SK-N-SH (cell line): ENCODE data around the gene LIN37. TPM values are rescaled to one million over a fixed set of nuclear protein-coding genes. Genes with fewer than 3 reads are reported as not detected.

Experiments
- CTCF ChIA-PET: fragments of 300-600, 350-600 bp; formaldehyde crosslinking; extraction: SDS; loops from one replicate; lab custom pipeline; 2021; lab: Yijun Ruan, JAX
- POLR2A ChIA-PET: fragments of 350-600 bp; sonication (Branson Sonifier 250); formaldehyde crosslinking; extraction: SDS; loops from one replicate; lab custom pipeline; 2020; ENCODE audit warnings: antibody characterized with exemption, inconsistent platforms; lab: Yijun Ruan, JAX
- DNase-seq: peaks from one replicate; pipeline ENCODE4 v3.0.0; 2012
- H2AFZ ChIP-seq: fragments of 200-600 bp; sonication (generic); 2 replicates; pipeline ENCODE4 v1.8.1; 2016; ENCODE audit warnings: antibody characterized with exemption, mild to moderate bottlenecking, low read depth
- H3F3A ChIP-seq: fragments of 200-600 bp; sonication (generic); replicated peaks from 2 replicates; pipeline ENCODE3; 2016; ENCODE audit warnings: antibody characterized with exemption, mild to moderate bottlenecking; ENCODE audit not compliant: insufficient read depth
- H3K27ac ChIP-seq, 2 experiments: fragments of 200-500 bp in 1 of 2; fragments of 200-600 bp in 1 of 2; sonication (Bioruptor generic) in 1 of 2; sonication (generic), shearing (Covaris generic) in 1 of 2; 2 replicates each; pipeline versions ENCODE4 v1.5.1 to v1.6.1; 2014 to 2016; ENCODE audit warnings: low read depth in 2 of 2, inconsistent platforms in 1 of 2, low read length in 1 of 2, mild to moderate bottlenecking in 1 of 2, mixed read lengths in 1 of 2
- H3K27me3 ChIP-seq: fragments of 200-600 bp; sonication (generic), shearing (Covaris generic); 2 replicates; pipeline ENCODE4 v1.6.1; 2016; ENCODE audit warnings: mixed run types; ENCODE audit not compliant: insufficient read depth
- H3K36me3 ChIP-seq, 2 experiments: fragments of 200-500 bp in 1 of 2; fragments of 200-600 bp in 1 of 2; sonication (Bioruptor generic) in 1 of 2; sonication (generic) in 1 of 2; replicated peaks in 1 of 2; 2 replicates each; pipeline versions ENCODE3 to v1.5.1; 2014 to 2016; ENCODE audit warnings: low read length in 1 of 2, mild to moderate bottlenecking in 1 of 2; ENCODE audit not compliant: insufficient read depth in 2 of 2, control insufficient read depth in 1 of 2
- H3K4me1 ChIP-seq, 2 experiments: fragments of 200-500 bp in 1 of 2; fragments of 200-600 bp in 1 of 2; sonication (Bioruptor generic) in 1 of 2; sonication (generic), shearing (Covaris generic) in 1 of 2; 2 replicates each; pipeline versions ENCODE4 v1.5.1 to v1.6.1; 2014 to 2016; ENCODE audit warnings: low read depth in 1 of 2, low read length in 1 of 2, mixed run types in 1 of 2; ENCODE audit not compliant: insufficient read depth in 2 of 2, control insufficient read depth in 1 of 2
- H3K4me2 ChIP-seq: fragments of 200-600 bp; sonication (generic), shearing (Covaris generic); 2 replicates; pipeline ENCODE4 v1.6.1; 2017; ENCODE audit warnings: mixed run types
- H3K4me3 ChIP-seq, 2 experiments: fragments of 200-500 bp in 1 of 2; fragments of 200-600 bp in 1 of 2; sonication (Bioruptor generic) in 1 of 2; sonication (generic), shearing (Covaris generic) in 1 of 2; 2 replicates each; pipeline versions ENCODE4 v1.5.1 to v1.8.1; 2014 to 2016; ENCODE audit warnings: low read depth in 2 of 2, inconsistent platforms in 1 of 2, low read length in 1 of 2, mild to moderate bottlenecking in 1 of 2, mixed read lengths in 1 of 2, moderate library complexity in 1 of 2
- H3K79me2 ChIP-seq: fragments of 200-600 bp; sonication (generic); 2 replicates; pipeline ENCODE4 v1.8.1; 2017; ENCODE audit warnings: mild to moderate bottlenecking; ENCODE audit not compliant: insufficient read depth
- H3K9ac ChIP-seq: fragments of 200-600 bp; sonication (generic); 2 replicates; pipeline ENCODE4 v1.6.1; 2017; ENCODE audit warnings: mixed run types
- H3K9me2 ChIP-seq: fragments of 200-600 bp; sonication (generic); 2 replicates; pipeline ENCODE4 v1.6.1; 2017; ENCODE audit warnings: mixed run types
- H3K9me3 ChIP-seq: fragments of 200-600 bp; sonication (generic); 2 replicates; pipeline ENCODE4 v1.6.1; 2017; ENCODE audit warnings: mixed run types, mild to moderate bottlenecking, moderate library complexity
- H4K20me1 ChIP-seq: fragments of 200-600 bp; sonication (generic); 2 replicates; pipeline ENCODE4 v1.6.1; 2017; ENCODE audit warnings: mild to moderate bottlenecking, mixed run types; ENCODE audit not compliant: insufficient read depth
- EP300 ChIP-seq, 2 experiments: IDR thresholded peaks; 2 replicates each; pipeline versions ENCODE4 v1.4.0 to v1.6.1; 2012; ENCODE audit warnings: borderline replicate concordance in 1 of 2, low read depth in 1 of 2, low read length in 1 of 2
- FOXJ3 ChIP-seq: sonication (generic); formaldehyde crosslinking; IDR thresholded peaks from 2 replicates; pipeline ENCODE4 v1.5.1; 2020; ENCODE audit warnings: mild to moderate bottlenecking, missing genetic modification reagents
- MXI1 ChIP-seq: IDR thresholded peaks from 2 replicates; pipeline ENCODE4 v1.6.1; 2012; ENCODE audit warnings: mild to moderate bottlenecking, low read depth, low read length, improper control_type of control experiment
- POLR2AphosphoS5 ChIP-seq: IDR thresholded peaks from 2 replicates; pipeline ENCODE4 v1.6.1; 2012; ENCODE audit warnings: low read depth, low read length
- RAD21 ChIP-seq: IDR thresholded peaks from 2 replicates; pipeline ENCODE4 v1.6.1; 2012; ENCODE audit warnings: mild to moderate bottlenecking, low read length
- RXRA ChIP-seq: IDR thresholded peaks from 2 replicates; pipeline ENCODE4 v1.4.0; 2012; ENCODE audit warnings: low read depth, mild to moderate bottlenecking, borderline replicate concordance
- SIN3A ChIP-seq: IDR thresholded peaks from 2 replicates; pipeline ENCODE4 v1.6.1; 2012; ENCODE audit warnings: low read depth, mild to moderate bottlenecking, low read length, moderate library complexity, borderline replicate concordance
- TAF1 ChIP-seq: IDR thresholded peaks from 2 replicates; pipeline ENCODE4 v1.6.1; 2012; ENCODE audit warnings: low read depth, mild to moderate bottlenecking, low read length, moderate library complexity, borderline replicate concordance
- TEAD4 ChIP-seq: IDR thresholded peaks from 2 replicates; pipeline ENCODE4 v1.4.0; 2012; ENCODE audit warnings: mild to moderate bottlenecking, borderline replicate concordance; ENCODE audit not compliant: insufficient read depth
- YY1 ChIP-seq: IDR thresholded peaks from 2 replicates; pipeline ENCODE4 v1.4.0; 2012; ENCODE audit warnings: low read depth, mild to moderate bottlenecking
- WGBS: methylation state at CpG from one replicate; pipeline ENCODE4 v1.1.6; 2017; ENCODE audit warnings: low lambda C conversion rate; 5-methylcytosine and 5-hydroxymethylcytosine counted together
- polyA plus RNA-seq, 3 experiments: library from polyadenylated mRNA; depleted of rRNA; stranded (reverse); fragments of >200 nt; gene quantifications; 2 replicates each; pipeline ENCODE4 v1.2.3, GENCODE V29; 2012
- TF ChIP-seq, protein P1 (sequence below): fragments of 150-350 bp; IDR thresholded peaks from 2 replicates; pipeline ENCODE4 v1.6.1; 2017; ENCODE audit warnings: antibody characterized with exemption, low read length, low read depth, borderline replicate concordance
- TF ChIP-seq, protein P2 (sequence below): IDR thresholded peaks from 2 replicates; pipeline ENCODE4 v1.4.0; 2012; ENCODE audit warnings: low read depth, borderline replicate concordance
- TF ChIP-seq, protein P3 (sequence below): fragments of 150-350 bp; IDR thresholded peaks from 2 replicates; pipeline ENCODE4 v1.6.1; 2016; ENCODE audit warnings: mild to moderate bottlenecking, low read depth, low read length

Gene LIN37
- polyA plus RNA-seq, 1 of the 3 experiments (the other 2 are of a cell fraction), result 21.1 TPM

DNA sequence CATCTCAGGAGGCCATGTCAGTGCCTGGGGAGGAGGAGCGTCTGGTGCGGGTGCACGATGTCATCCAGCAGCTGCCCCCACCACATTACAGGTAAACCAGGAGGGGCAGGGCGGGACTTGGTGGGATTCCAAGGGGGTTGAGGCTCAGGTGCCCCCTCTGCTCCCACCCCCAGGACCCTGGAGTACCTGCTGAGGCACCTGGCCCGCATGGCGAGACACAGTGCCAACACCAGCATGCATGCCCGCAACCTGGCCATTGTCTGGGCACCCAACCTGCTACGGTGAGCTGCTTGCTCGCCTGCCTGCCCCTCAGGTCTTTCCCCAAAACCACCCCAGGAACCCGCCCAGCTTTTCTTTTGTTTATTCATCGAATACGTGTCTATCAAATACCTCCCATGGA is 34.2 kb downstream of the LIN37 start:
- no peaks in the 10 kb centered on the region for H3F3A ChIP-seq
- H3K4me1 ChIP-seq, result no peaks in the 10 kb centered on the region
- H3K9me2 ChIP-seq, result no peaks in the 10 kb centered on the region
- H3K4me2 ChIP-seq, result no peak overlapping the region
- peaks cover 0 to 8% of the 10 kb centered on the region in 2 experiments for H3K36me3 ChIP-seq
- WGBS, result 92% methylated on average over 9 of the region's 12 CpGs
- no peak overlapping the region for H3K9ac ChIP-seq
- no peaks in the 10 kb centered on the region for H3K9me3 ChIP-seq
- no peak for DNase-seq
- no peak overlapping the region for H2AFZ ChIP-seq
- H4K20me1 ChIP-seq, result no peaks in the 10 kb centered on the region
- ChIA-PET CTCF (no interaction called here), POLR2A (no interaction called here)
- no peak overlapping the region for H3K27ac ChIP-seq
- no peak overlapping the region for H3K4me3 ChIP-seq
- H3K79me2 ChIP-seq, result no peaks in the 10 kb centered on the region
- H3K27me3 ChIP-seq, result no peaks in the 10 kb centered on the region
- TF ChIP-seq, protein P1, sequence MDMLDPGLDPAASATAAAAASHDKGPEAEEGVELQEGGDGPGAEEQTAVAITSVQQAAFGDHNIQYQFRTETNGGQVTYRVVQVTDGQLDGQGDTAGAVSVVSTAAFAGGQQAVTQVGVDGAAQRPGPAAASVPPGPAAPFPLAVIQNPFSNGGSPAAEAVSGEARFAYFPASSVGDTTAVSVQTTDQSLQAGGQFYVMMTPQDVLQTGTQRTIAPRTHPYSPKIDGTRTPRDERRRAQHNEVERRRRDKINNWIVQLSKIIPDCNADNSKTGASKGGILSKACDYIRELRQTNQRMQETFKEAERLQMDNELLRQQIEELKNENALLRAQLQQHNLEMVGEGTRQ, result no peak
- TF ChIP-seq RXRA (no peak), TAF1 (no peak), FOXJ3 (no peak)
- TF ChIP-seq, protein P2, sequence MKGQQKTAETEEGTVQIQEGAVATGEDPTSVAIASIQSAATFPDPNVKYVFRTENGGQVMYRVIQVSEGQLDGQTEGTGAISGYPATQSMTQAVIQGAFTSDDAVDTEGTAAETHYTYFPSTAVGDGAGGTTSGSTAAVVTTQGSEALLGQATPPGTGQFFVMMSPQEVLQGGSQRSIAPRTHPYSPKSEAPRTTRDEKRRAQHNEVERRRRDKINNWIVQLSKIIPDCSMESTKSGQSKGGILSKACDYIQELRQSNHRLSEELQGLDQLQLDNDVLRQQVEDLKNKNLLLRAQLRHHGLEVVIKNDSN, result no peak

DNA sequence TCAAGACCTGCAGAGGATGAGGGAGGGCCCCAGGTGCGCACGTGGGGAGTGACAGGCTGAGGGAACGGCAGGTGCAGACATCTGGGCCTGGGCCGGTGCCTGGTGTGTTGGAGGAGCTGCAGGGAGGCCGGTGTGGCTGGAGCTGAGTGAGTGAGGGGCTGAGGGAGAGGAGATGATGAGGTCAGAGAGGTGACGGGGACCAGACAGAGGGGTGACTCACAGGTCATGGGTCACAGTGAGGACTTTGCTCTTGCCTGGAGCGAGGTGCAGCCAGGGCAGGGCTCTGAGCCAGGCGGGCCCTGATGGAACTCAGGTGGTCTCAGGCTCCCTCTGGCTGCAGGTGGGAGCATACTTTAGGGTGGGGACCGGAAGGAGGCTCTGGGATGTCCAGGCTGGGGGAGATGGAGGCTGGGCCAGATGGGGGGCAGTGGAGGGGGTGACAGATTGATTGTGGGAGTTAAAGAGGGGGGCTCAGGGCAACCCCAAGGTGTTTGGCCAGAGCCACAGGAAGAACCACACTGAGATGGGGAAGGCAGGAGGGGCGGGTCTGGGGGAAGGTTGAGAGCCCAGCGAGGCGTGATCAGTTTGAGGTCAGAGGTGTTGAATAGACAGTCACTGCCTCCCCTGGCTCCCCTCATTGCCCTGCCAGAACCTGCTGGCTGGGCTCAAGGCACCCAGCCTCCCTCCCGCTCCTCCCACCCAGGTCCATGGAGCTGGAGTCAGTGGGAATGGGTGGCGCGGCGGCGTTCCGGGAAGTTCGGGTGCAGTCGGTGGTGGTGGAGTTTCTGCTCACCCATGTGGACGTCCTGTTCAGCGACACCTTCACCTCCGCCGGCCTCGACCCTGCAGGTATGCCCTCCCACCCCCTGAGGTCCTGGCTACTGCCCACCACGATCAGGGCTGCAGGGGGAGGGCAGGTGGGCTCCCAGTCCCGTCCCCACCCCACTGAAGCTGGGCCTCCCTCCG is 35.4 kb downstream of the LIN37 start:
- Histone ChIP-seq H3K4me2 (no peak overlapping the region), H3K27ac (no peak overlapping the region), H3K9ac (no peak overlapping the region), H3K36me3 (peaks cover 0 to 8% of the 10 kb centered on the region in 2 experiments), H3F3A (no peaks in the 10 kb centered on the region), H3K27me3 (no peaks in the 10 kb centered on the region), H3K4me1 (no peaks in the 10 kb centered on the region)
- DNase-seq, result no peak
- no peak for TF ChIP-seq YY1
- no peak for TF ChIP-seq RAD21
- TF ChIP-seq MXI1, result no peak
- TF ChIP-seq EP300 (IDR thresholded peaks at IDR 0.05; ENCODE audit: borderline replicate concordance in 1 of 2, low read depth in 1 of 2, low read length in 1 of 2), result no peak
- no peak for TF ChIP-seq RXRA
- no peak for TF ChIP-seq POLR2AphosphoS5
- TF ChIP-seq, protein P3, sequence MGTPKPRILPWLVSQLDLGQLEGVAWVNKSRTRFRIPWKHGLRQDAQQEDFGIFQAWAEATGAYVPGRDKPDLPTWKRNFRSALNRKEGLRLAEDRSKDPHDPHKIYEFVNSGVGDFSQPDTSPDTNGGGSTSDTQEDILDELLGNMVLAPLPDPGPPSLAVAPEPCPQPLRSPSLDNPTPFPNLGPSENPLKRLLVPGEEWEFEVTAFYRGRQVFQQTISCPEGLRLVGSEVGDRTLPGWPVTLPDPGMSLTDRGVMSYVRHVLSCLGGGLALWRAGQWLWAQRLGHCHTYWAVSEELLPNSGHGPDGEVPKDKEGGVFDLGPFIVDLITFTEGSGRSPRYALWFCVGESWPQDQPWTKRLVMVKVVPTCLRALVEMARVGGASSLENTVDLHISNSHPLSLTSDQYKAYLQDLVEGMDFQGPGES, result no peak
- TF ChIP-seq SIN3A, result no peak
- TF ChIP-seq, protein P2, result no peak
- no peak for TF ChIP-seq TEAD4
- TF ChIP-seq, all 33 proteins: peak for 0
- Histone ChIP-seq H3K9me3 (no peaks in the 10 kb centered on the region), H3K79me2 (no peaks in the 10 kb centered on the region), H4K20me1 (no peaks in the 10 kb centered on the region), H3K4me3 (no peak overlapping the region), H3K9me2 (no peaks in the 10 kb centered on the region), H2AFZ (no peak overlapping the region)
- WGBS, result 90% methylated on average over 27 of the region's 28 CpGs
- ChIA-PET POLR2A (no interaction called here), CTCF (no interaction called here)
